ENCODE data around the gene MGAT4C.
"Not testable (repeated sequence)": the region's sequence is repeated elsewhere in the genome, so short reads cannot be mapped to it uniquely, and the experiment has no call there.

The MGAT4C gene

GRCh38 chr12:86256163-86256562 is at the start of gene MGAT4C:
Gene MGAT4C (minus strand): TSS chr12:86256391.
- no peak for TF ChIP-seq CTCF (IDR thresholded peaks at IDR 0.05; ENCODE audit: extremely low read depth, missing control alignments)
- no peak for DNase-seq (ENCODE audit: low spot score)

GRCh38 chr12:86296396-86296795 is 40.2 kb upstream of the MGAT4C start:
- not testable (repeated sequence) for DNase-seq (ENCODE audit: low spot score)

GRCh38 chr12:86293682-86294240 is 37.6 kb upstream of the MGAT4C start:
- DNase-seq (ENCODE audit: low spot score) = no peak
- no peak for TF ChIP-seq CTCF (IDR thresholded peaks at IDR 0.05; ENCODE audit: extremely low read depth, missing control alignments)

GRCh38 chr12:86292480-86292879 is 36.3 kb upstream of the MGAT4C start:
- no peak for TF ChIP-seq CTCF (IDR thresholded peaks at IDR 0.05; ENCODE audit: extremely low read depth, missing control alignments)
- DNase-seq (ENCODE audit: low spot score) = no peak

GRCh38 chr12:86290615-86291014 is 34.4 kb upstream of the MGAT4C start:
- TF ChIP-seq CTCF (IDR thresholded peaks at IDR 0.05; ENCODE audit: extremely low read depth, missing control alignments) = no peak
- DNase-seq (ENCODE audit: low spot score) = no peak

DNA sequence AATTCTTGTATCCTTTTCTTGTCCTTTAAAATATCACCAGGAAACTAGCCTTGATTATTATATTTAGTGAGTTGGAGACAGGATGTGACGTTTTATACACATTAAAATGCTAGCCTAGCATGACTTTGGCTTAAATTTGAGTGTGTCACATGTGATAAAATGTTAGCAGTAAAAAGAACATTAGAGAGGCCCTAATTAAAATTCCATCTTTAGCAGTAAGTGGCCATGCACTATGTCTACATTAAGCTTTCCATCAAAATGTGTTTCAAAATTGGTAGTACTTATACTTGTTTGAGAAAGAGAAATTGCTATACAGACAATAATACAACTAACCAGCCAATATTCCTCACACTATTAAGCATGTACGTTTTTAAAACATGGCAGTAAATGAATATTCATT is 29.9 kb upstream of the MGAT4C start:
- DNase-seq (ENCODE audit: low spot score) = no peak
- no peak for TF ChIP-seq CTCF (IDR thresholded peaks at IDR 0.05; ENCODE audit: extremely low read depth, missing control alignments)

DNA sequence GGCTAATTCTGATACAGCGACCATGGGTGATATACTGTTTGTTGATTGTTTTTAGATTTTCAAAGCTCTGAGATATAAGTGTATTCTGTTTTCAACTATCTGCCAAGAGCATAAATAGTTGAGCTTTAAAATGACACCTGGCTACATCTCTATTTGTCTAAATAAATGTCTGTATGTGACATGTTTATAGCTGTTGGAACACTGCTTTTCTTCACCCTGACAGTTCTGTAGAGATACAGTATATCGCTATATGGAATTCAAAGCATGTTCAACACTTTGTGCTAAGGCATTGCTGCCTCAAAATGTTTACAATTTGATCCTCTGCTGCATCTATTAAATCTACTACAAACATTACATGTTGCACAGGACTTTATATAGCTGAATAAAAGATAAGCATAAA is 27.4 kb upstream of the MGAT4C start:
- DNase-seq (ENCODE audit: low spot score) = no peak
- no peak for TF ChIP-seq CTCF (IDR thresholded peaks at IDR 0.05; ENCODE audit: extremely low read depth, missing control alignments)

DNA sequence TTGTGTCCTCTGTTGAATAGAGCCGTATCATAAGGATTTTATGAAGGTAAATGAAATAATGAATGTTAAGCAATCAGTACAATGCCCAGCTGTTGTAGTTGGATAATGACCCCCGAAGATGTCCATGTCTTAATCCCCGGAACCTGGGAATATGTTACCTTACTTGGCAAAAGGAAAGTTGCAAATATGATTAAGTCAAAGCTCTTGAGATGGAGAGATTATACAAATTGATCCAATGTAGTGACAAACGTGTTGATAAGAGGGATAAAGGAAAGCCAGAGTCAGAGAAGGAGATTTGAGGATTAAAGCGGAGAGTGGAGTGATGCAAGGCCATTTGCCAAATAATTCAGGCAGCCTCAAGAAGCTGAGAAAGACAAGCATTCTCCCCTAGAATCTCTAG is 19.2 kb upstream of the MGAT4C start:
- DNase-seq (ENCODE audit: low spot score) = no peak
- TF ChIP-seq CTCF (IDR thresholded peaks at IDR 0.05; ENCODE audit: extremely low read depth, missing control alignments) = no peak
